CD4-positive, CD25-positive, alpha-beta regulatory T cell (primary cell): ENCODE data around the gene C8A. TPM values are rescaled to one million over a fixed set of nuclear protein-coding genes. Genes with fewer than 3 reads are reported as not detected.

Experiments used
- ATAC-seq, 2 donors: fragments of 150-1000 bp; cut with Tn5 transposase; one replicate each; pipeline ENCODE4 v1.10.0; 2021; ENCODE audit warnings: low read depth in 2 of 2, moderate number of reproducible peaks in 2 of 2, moderate library complexity in 1 of 2
- DNase-seq, 3 donors: peaks; one replicate each; pipeline versions ENCODE4 v3.0.0 to v3.0.0-alpha.2; 2012 to 2022; ENCODE audit warnings: mixed read lengths in 1 of 3
- H3K27ac ChIP-seq: one replicate; pipeline ENCODE4 v1.7.0; 2013; ENCODE audit warnings: mild to moderate bottlenecking, low read length; ENCODE audit not compliant: insufficient read depth, poor library complexity, severe bottlenecking
- H3K27me3 ChIP-seq: one replicate; pipeline ENCODE4 v1.7.0; 2013; ENCODE audit warnings: low read length; ENCODE audit not compliant: control insufficient read depth, insufficient read depth
- H3K36me3 ChIP-seq: one replicate; pipeline ENCODE4 v1.7.0; 2013; ENCODE audit warnings: mild to moderate bottlenecking, low read length, moderate library complexity; ENCODE audit not compliant: control insufficient read depth, insufficient read depth
- H3K4me1 ChIP-seq: 2 replicates; pipeline ENCODE4 v1.7.0; 2013; ENCODE audit warnings: mild to moderate bottlenecking, low read length; ENCODE audit not compliant: insufficient read depth, control insufficient read depth, poor library complexity, severe bottlenecking
- H3K4me3 ChIP-seq: one replicate; pipeline ENCODE4 v1.7.0; 2013; ENCODE audit warnings: low read depth, mild to moderate bottlenecking, low read length, moderate library complexity
- H3K9me3 ChIP-seq, 2 experiments: 1 replicate in 1 of 2; 2 replicates in 1 of 2; pipeline ENCODE4 v1.7.0; 2013; ENCODE audit warnings: low read length in 2 of 2, mild to moderate bottlenecking in 1 of 2, moderate library complexity in 1 of 2; ENCODE audit not compliant: control insufficient read depth in 2 of 2
- H3K27ac Mint-ChIP-seq, 3 donors: one replicate each; pipeline ENCODE4 v1.8.0; 2020 to 2022; ENCODE audit warnings: mild to moderate bottlenecking in 3 of 3, mixed read lengths in 3 of 3, moderate library complexity in 2 of 3
- H3K27me3 Mint-ChIP-seq: one replicate; pipeline ENCODE4 v1.8.0; 2022; ENCODE audit warnings: mild to moderate bottlenecking, mixed read lengths
- H3K36me3 Mint-ChIP-seq: one replicate; pipeline ENCODE4 v1.8.0; 2020; ENCODE audit warnings: mixed read lengths
- H3K4me1 Mint-ChIP-seq, 4 donors: one replicate each; pipeline ENCODE4 v1.8.0; 2020 to 2022; ENCODE audit warnings: mixed read lengths in 4 of 4, mild to moderate bottlenecking in 1 of 4
- H3K4me3 Mint-ChIP-seq, 4 donors: one replicate each; pipeline ENCODE4 v1.8.0; 2020 to 2022; ENCODE audit warnings: mild to moderate bottlenecking in 4 of 4, mixed read lengths in 4 of 4, moderate library complexity in 3 of 4
- H3K9me3 Mint-ChIP-seq, 7 donors: one replicate each; pipeline ENCODE4 v1.8.0; 2020 to 2022; ENCODE audit warnings: mixed read lengths in 7 of 7, mild to moderate bottlenecking in 3 of 7, moderate library complexity in 2 of 7
- polyA plus RNA-seq, 4 donors: library from polyadenylated mRNA; unstranded; fragments of 300-500 nt; fragmentation: Illumina TruSeq; gene quantifications; one replicate each; pipeline ENCODE4 v1.2.3, GENCODE V29; 2021
- total RNA-seq: library from RNA; stranded (reverse); gene quantifications from one replicate; pipeline ENCODE4 v1.2.3, GENCODE V29; 2022

The C8A gene
- total and polyA plus RNA-seq, 5 donors from 2014 or later: not detected

GRCh38 chr1:56873213-56873612, 18.6 kb downstream of the C8A start:
- Mint-ChIP-seq H3K4me3 (no peak overlapping the region), H3K27ac (no peak overlapping the region), H3K27me3 (peaks cover 9% of the 10 kb centered on the region), H3K9me3 (no peaks in the 10 kb centered on the region), H3K4me1 (no peaks in the 10 kb centered on the region), H3K36me3 (no peaks in the 10 kb centered on the region)
- H3K36me3 ChIP-seq: no peaks in the 10 kb centered on the region
- no peaks in the 10 kb centered on the region for H3K27me3 ChIP-seq
- DNase-seq (no peak), ATAC-seq (no peak)
- H3K4me1 ChIP-seq: no peaks in the 10 kb centered on the region
- H3K4me3 ChIP-seq: no peak overlapping the region
- no peaks in the 10 kb centered on the region for H3K9me3 ChIP-seq
- H3K27ac ChIP-seq: no peak overlapping the region

GRCh38 chr1:56874689-56875088, 20.1 kb downstream of the C8A start:
- Mint-ChIP-seq H3K36me3 (no peaks in the 10 kb centered on the region), H3K4me3 (no peak overlapping the region), H3K27ac (no peak overlapping the region), H3K27me3 (peaks cover 4% of the 10 kb centered on the region), H3K9me3 (peaks cover 0 to 1% (median 0%) of the 10 kb centered on the region in 7 donors), H3K4me1 (no peaks in the 10 kb centered on the region)
- Histone ChIP-seq H3K4me1 (no peaks in the 10 kb centered on the region), H3K4me3 (no peak overlapping the region), H3K9me3 (no peaks in the 10 kb centered on the region), H3K27ac (no peak overlapping the region), H3K27me3 (no peaks in the 10 kb centered on the region), H3K36me3 (no peaks in the 10 kb centered on the region)
- ATAC-seq: no peak
- DNase-seq: no peak

DNA sequence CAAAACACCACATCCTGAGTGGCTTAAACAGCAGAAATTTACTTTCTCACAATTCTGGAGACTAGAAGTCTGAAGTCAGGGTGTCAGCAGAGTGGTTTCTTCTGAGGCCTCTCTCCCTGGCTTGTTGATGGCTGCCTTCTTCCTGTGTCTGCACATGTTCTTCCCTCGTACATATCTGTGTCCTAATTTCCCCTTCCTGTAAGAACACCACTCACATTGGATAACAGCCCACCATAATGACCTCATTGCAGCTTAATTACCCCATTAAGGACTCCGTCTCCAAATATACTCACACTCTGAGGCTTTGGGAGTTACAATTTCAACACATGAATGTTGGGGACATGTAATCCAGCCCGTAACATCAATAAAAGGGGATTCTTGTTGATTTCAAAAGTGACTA, 23.4 kb downstream of the C8A start:
- ATAC-seq (no peak), DNase-seq (no peak)
- H3K27ac ChIP-seq: no peak overlapping the region
- no peak overlapping the region for H3K27ac Mint-ChIP-seq
- no peaks in the 10 kb centered on the region for H3K4me1 Mint-ChIP-seq
- H3K9me3 ChIP-seq: no peaks in the 10 kb centered on the region
- peaks cover 0 to 1% (median 0%) of the 10 kb centered on the region in 7 donors for H3K9me3 Mint-ChIP-seq
- H3K36me3 ChIP-seq: no peaks in the 10 kb centered on the region
- H3K27me3 Mint-ChIP-seq: peaks cover 4% of the 10 kb centered on the region
- no peak overlapping the region for H3K4me3 Mint-ChIP-seq
- H3K36me3 Mint-ChIP-seq: no peaks in the 10 kb centered on the region
- H3K4me3 ChIP-seq: no peak overlapping the region
- H3K4me1 ChIP-seq: no peaks in the 10 kb centered on the region
- H3K27me3 ChIP-seq: peaks cover 2% of the 10 kb centered on the region

DNA sequence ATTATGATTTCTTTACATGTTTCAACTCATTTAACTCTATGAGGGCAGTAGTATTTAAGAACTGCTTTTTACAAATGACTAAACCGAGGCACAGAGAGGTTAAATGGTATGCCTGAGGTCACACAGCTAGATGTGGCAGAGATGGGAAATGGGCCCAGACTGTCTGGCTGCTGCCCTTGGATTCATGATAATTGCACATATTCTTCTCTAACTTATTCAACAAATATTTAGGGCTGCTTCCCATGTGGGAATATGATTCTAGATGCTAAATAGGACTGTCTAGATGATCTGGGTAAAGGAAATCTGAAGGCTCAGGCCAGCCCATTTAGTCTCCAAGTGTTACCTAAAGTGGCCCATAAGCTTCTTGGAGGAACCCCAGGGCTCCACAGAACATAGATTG, 26.2 kb downstream of the C8A start:
- H3K4me3 ChIP-seq: no peak overlapping the region
- H3K36me3 Mint-ChIP-seq: no peaks in the 10 kb centered on the region
- no peak overlapping the region for H3K4me3 Mint-ChIP-seq
- H3K9me3 ChIP-seq: no peaks in the 10 kb centered on the region
- peaks cover 2% of the 10 kb centered on the region for H3K27me3 ChIP-seq
- no peaks in the 10 kb centered on the region for H3K36me3 ChIP-seq
- H3K4me1 Mint-ChIP-seq: no peaks in the 10 kb centered on the region
- H3K27ac Mint-ChIP-seq: no peak overlapping the region
- ATAC-seq (no peak), DNase-seq (no peak)
- H3K27me3 Mint-ChIP-seq: no peaks in the 10 kb centered on the region
- no peak overlapping the region for H3K27ac ChIP-seq
- no peaks in the 10 kb centered on the region for H3K4me1 ChIP-seq
- H3K9me3 Mint-ChIP-seq: peaks cover 0 to 3% (median 0%) of the 10 kb centered on the region in 7 donors

GRCh38 chr1:56881417-56881816, 26.8 kb downstream of the C8A start:
- peaks cover 2% of the 10 kb centered on the region for H3K27me3 ChIP-seq
- no peaks in the 10 kb centered on the region for H3K4me1 ChIP-seq
- Mint-ChIP-seq H3K4me3 (no peak overlapping the region), H3K4me1 (no peaks in the 10 kb centered on the region), H3K27ac (no peak overlapping the region), H3K27me3 (no peaks in the 10 kb centered on the region), H3K9me3 (peaks cover 0 to 3% (median 0%) of the 10 kb centered on the region in 7 donors), H3K36me3 (no peaks in the 10 kb centered on the region)
- no peaks in the 10 kb centered on the region for H3K36me3 ChIP-seq
- ATAC-seq: no peak
- H3K9me3 ChIP-seq: no peaks in the 10 kb centered on the region
- no peak overlapping the region for H3K4me3 ChIP-seq
- no peak for DNase-seq
- no peak overlapping the region for H3K27ac ChIP-seq

DNA sequence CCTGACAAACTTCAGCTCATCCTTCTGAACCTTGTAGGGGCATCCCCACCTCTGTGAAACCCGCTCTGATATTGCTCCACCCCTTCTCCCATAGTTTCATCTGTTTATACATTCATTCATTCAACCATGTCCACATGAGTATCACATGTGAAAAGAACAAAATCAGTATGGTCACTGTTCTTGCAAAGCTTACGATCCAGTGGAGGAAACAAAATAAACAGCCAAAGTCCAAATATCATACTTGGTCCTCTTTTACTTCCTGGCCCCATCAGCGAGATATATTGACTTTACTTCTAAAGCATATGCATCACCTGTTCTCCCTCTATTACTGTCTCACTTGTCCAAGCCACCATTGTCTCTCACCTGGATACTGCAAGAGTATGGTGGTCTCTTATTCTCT, 35.6 kb downstream of the C8A start:
- H3K27me3 Mint-ChIP-seq: no peaks in the 10 kb centered on the region
- H3K27ac Mint-ChIP-seq: no peak overlapping the region
- H3K27ac ChIP-seq: no peak overlapping the region
- H3K27me3 ChIP-seq: no peaks in the 10 kb centered on the region
- H3K9me3 Mint-ChIP-seq: peaks cover 0 to 2% (median 0%) of the 10 kb centered on the region in 7 donors
- no peaks in the 10 kb centered on the region for H3K4me1 ChIP-seq
- no peaks in the 10 kb centered on the region for H3K9me3 ChIP-seq
- H3K36me3 ChIP-seq: no peaks in the 10 kb centered on the region
- H3K4me1 Mint-ChIP-seq: no peaks in the 10 kb centered on the region
- no peak overlapping the region for H3K4me3 ChIP-seq
- DNase-seq (no peak), ATAC-seq (no peak)
- H3K4me3 Mint-ChIP-seq: no peak overlapping the region
- no peaks in the 10 kb centered on the region for H3K36me3 Mint-ChIP-seq

DNA sequence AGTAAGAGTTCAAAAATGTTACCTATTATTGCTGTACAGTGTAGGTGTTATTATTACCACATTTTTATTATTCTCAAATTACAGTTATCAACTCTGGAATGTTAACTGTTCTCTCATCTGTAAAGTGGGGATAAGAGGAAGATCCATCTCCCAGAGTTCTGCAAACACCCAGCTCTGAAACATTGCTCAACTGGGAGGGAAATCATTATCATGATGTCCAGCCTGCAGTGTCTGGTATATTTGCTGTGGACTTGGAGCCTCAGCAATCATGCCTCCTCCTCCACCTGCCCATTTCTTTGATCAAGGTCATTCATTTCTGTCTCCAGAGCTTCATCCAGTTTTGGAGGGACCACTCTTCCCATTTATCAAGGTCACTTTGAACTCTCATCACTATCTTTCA, 39.4 kb downstream of the C8A start:
- Mint-ChIP-seq H3K9me3 (peaks cover 0 to 2% (median 0%) of the 10 kb centered on the region in 7 donors), H3K27ac (no peak overlapping the region), H3K36me3 (no peaks in the 10 kb centered on the region), H3K4me1 (no peaks in the 10 kb centered on the region), H3K4me3 (no peak overlapping the region), H3K27me3 (no peaks in the 10 kb centered on the region)
- no peaks in the 10 kb centered on the region for H3K36me3 ChIP-seq
- ATAC-seq (no peak), DNase-seq (no peak)
- no peak overlapping the region for H3K27ac ChIP-seq
- H3K27me3 ChIP-seq: no peaks in the 10 kb centered on the region
- no peaks in the 10 kb centered on the region for H3K4me1 ChIP-seq
- no peaks in the 10 kb centered on the region for H3K9me3 ChIP-seq
- H3K4me3 ChIP-seq: no peak overlapping the region

GRCh38 chr1:56897150-56898004, 42.8 kb downstream of the C8A start:
- no peak for ATAC-seq
- H3K4me1 Mint-ChIP-seq: no peaks in the 10 kb centered on the region
- no peaks in the 10 kb centered on the region for H3K27me3 ChIP-seq
- no peak for DNase-seq
- no peak overlapping the region for H3K27ac Mint-ChIP-seq
- no peaks in the 10 kb centered on the region for H3K9me3 ChIP-seq
- H3K4me3 Mint-ChIP-seq: no peak overlapping the region
- no peaks in the 10 kb centered on the region for H3K36me3 ChIP-seq
- no peaks in the 10 kb centered on the region for H3K36me3 Mint-ChIP-seq
- H3K4me1 ChIP-seq: no peaks in the 10 kb centered on the region
- no peak overlapping the region for H3K27ac ChIP-seq
- H3K9me3 Mint-ChIP-seq: peaks cover 0 to 5% (median 0%) of the 10 kb centered on the region in 7 donors
- no peaks in the 10 kb centered on the region for H3K27me3 Mint-ChIP-seq
- H3K4me3 ChIP-seq: no peak overlapping the region
